Suprapubic skin (tissue), 4 donors: ENCODE measurements around the gene CXCR5. TPM values are rescaled to one million over a fixed set of nuclear protein-coding genes. Genes with fewer than 3 reads are reported as not detected.
"Not testable (repeated sequence)": the region's sequence is repeated elsewhere in the genome, so short reads cannot be mapped to it uniquely, and the experiment has no call there.

Experiments used
- DNase-seq, 2 donors: peaks; one replicate each; pipeline ENCODE4 v3.0.0-alpha.2; 2019; ENCODE audit warnings: low spot score in 2 of 2
- H3K27ac ChIP-seq: fragments of 200-600 bp; sonication (generic); one replicate; pipeline ENCODE4 v1.5.1; 2019
- H3K27me3 ChIP-seq: fragments of 200-600 bp; sonication (generic); one replicate; pipeline ENCODE4 v1.5.1; 2019
- H3K36me3 ChIP-seq: fragments of 200-600 bp; sonication (generic); one replicate; pipeline ENCODE4 v1.5.1; 2019
- H3K4me1 ChIP-seq: fragments of 200-600 bp; sonication (generic); one replicate; pipeline ENCODE4 v1.5.1; 2019
- H3K4me3 ChIP-seq: fragments of 200-600 bp; sonication (generic); one replicate; pipeline ENCODE4 v1.5.1; 2019; ENCODE audit warnings: mild to moderate bottlenecking
- H3K9me3 ChIP-seq: fragments of 200-600 bp; sonication (generic); one replicate; pipeline ENCODE4 v1.5.1; 2019
- CTCF ChIP-seq, 2 donors: fragments of 200-600 bp in 1 of 2; fragments of 450-650 bp in 1 of 2; sonication (generic) in 1 of 2; IDR thresholded peaks; one replicate each; pipeline ENCODE4 v1.5.1; 2016 to 2019; ENCODE audit warnings: antibody characterized with exemption in 2 of 2, mild to moderate bottlenecking in 1 of 2, moderate library complexity in 1 of 2
- EP300 ChIP-seq: sonication (generic); formaldehyde crosslinking; IDR thresholded peaks from one replicate; pipeline ENCODE4 v1.6.1; 2017; ENCODE audit warnings: antibody characterized with exemption
- POLR2A ChIP-seq, 2 donors: fragments of 450-650 bp; IDR thresholded peaks; one replicate each; pipeline ENCODE4 v1.6.1; 2017; ENCODE audit warnings: antibody characterized with exemption in 2 of 2, mild to moderate bottlenecking in 2 of 2, moderate library complexity in 2 of 2
- POLR2AphosphoS5 ChIP-seq, 3 donors: sonication (generic); formaldehyde crosslinking; IDR thresholded peaks; one replicate each; pipeline ENCODE4 v1.6.1; 2017; ENCODE audit warnings: antibody characterized with exemption in 3 of 3
- WGBS: methylation state at CpG from one replicate; pipeline ENCODE4 v1.1.5; 2018; 5-methylcytosine and 5-hydroxymethylcytosine counted together
- total RNA-seq, 4 donors: library from RNA; depleted of rRNA; stranded (reverse); fragments of >200 nt; gene quantifications; one replicate each; pipeline ENCODE4 v1.1.0, GENCODE V29; 2016

Gene CXCR5
- total RNA-seq, 4 donors from 2014 or later = not detected

GRCh38 chr11:118842369-118842768 is 41.3 kb upstream of the CXCR5 start:
- Histone ChIP-seq H3K4me3 (no peak overlapping the region), H3K27me3 (no peaks in the 10 kb centered on the region), H3K27ac (no peak overlapping the region), H3K4me1 (no peaks in the 10 kb centered on the region), H3K9me3 (no peaks in the 10 kb centered on the region), H3K36me3 (no peaks in the 10 kb centered on the region)
- 18% methylated on average over 2 of the region's 2 CpGs for whole genome bisulfite sequencing
- DNase-seq = no peak
- TF ChIP-seq EP300 = no peak
- no peak for TF ChIP-seq POLR2AphosphoS5 (IDR thresholded peaks at IDR 0.05)
- no peak for TF ChIP-seq CTCF (IDR thresholded peaks at IDR 0.05)
- no peak for TF ChIP-seq POLR2A (IDR thresholded peaks at IDR 0.05)

GRCh38 chr11:118842843-118843242 is 40.8 kb upstream of the CXCR5 start:
- H3K4me1 ChIP-seq, H3K4me3 ChIP-seq, H3K9me3 ChIP-seq, DNase-seq, H3K36me3 ChIP-seq, H3K27me3 ChIP-seq, H3K27ac ChIP-seq: not testable (repeated sequence)
- 81% methylated on average over 7 of the region's 7 CpGs for WGBS

- Histone ChIP-seq H3K27me3 (no peaks in the 10 kb centered on the region), H3K4me1 (no peaks in the 10 kb centered on the region), H3K36me3 (no peaks in the 10 kb centered on the region), H3K4me3 (no peak overlapping the region), H3K27ac (no peak overlapping the region), H3K9me3 (no peaks in the 10 kb centered on the region)
- no peak for DNase-seq
- WGBS = 77% methylated on average over 2 of the region's 2 CpGs
- TF ChIP-seq CTCF (IDR thresholded peaks at IDR 0.05) (no peak), EP300 (no peak), POLR2A (IDR thresholded peaks at IDR 0.05) (no peak), POLR2AphosphoS5 (IDR thresholded peaks at IDR 0.05) (no peak)
Observed at GRCh38 chr11:118843565-118843964, 40.1 kb upstream of the CXCR5 start.

- Histone ChIP-seq H3K4me1 (no peaks in the 10 kb centered on the region), H3K27ac (no peak overlapping the region), H3K27me3 (no peaks in the 10 kb centered on the region), H3K36me3 (no peaks in the 10 kb centered on the region), H3K9me3 (no peaks in the 10 kb centered on the region), H3K4me3 (no peak overlapping the region)
- TF ChIP-seq EP300 (no peak), POLR2AphosphoS5 (IDR thresholded peaks at IDR 0.05) (no peak), CTCF (IDR thresholded peaks at IDR 0.05) (no peak), POLR2A (IDR thresholded peaks at IDR 0.05) (no peak)
- DNase-seq = no peak
Observed at GRCh38 chr11:118845369-118845768, 38.3 kb upstream of the CXCR5 start.

GRCh38 chr11:118846181-118846935 is 37.3 kb upstream of the CXCR5 start:
- H3K27me3 ChIP-seq = no peaks in the 10 kb centered on the region
- 49% methylated on average over 3 of the region's 3 CpGs for WGBS
- H3K4me3 ChIP-seq = no peak overlapping the region
- no peaks in the 10 kb centered on the region for H3K4me1 ChIP-seq
- H3K27ac ChIP-seq = no peak overlapping the region
- no peaks in the 10 kb centered on the region for H3K9me3 ChIP-seq
- TF ChIP-seq POLR2AphosphoS5 (IDR thresholded peaks at IDR 0.05) (no peak), CTCF (IDR thresholded peaks at IDR 0.05) (no peak), EP300 (no peak), POLR2A (IDR thresholded peaks at IDR 0.05) (no peak)
- no peak for DNase-seq
- no peaks in the 10 kb centered on the region for H3K36me3 ChIP-seq

GRCh38 chr11:118849825-118850224 is 33.9 kb upstream of the CXCR5 start:
- WGBS = 70% methylated on average over 4 of the region's 4 CpGs

More at GRCh38 chr11:118849825-118850224, 33.9 kb upstream of the CXCR5 start:
- no peaks in the 10 kb centered on the region for H3K36me3 ChIP-seq
- no peaks in the 10 kb centered on the region for H3K9me3 ChIP-seq
- no peak overlapping the region for H3K27ac ChIP-seq
- H3K27me3 ChIP-seq = no peaks in the 10 kb centered on the region
- H3K4me1 ChIP-seq = no peaks in the 10 kb centered on the region
- DNase-seq = no peak
- no peak overlapping the region for H3K4me3 ChIP-seq
- no peak for TF ChIP-seq POLR2A (IDR thresholded peaks at IDR 0.05)
- no peak for TF ChIP-seq EP300
- no peak for TF ChIP-seq CTCF (IDR thresholded peaks at IDR 0.05)
- TF ChIP-seq POLR2AphosphoS5 (IDR thresholded peaks at IDR 0.05) = no peak
